GM20000 (cell line): ENCODE results near the gene SYNGR4.
"Not testable (repeated sequence)": the region's sequence is repeated elsewhere in the genome, so short reads cannot be mapped to it uniquely, and the experiment has no call there.

Source experiments
- DNase-seq: peaks from one replicate; pipeline ENCODE4 v3.0.0; 2012; ENCODE audit warnings: low spot score
- CTCF ChIP-seq: IDR thresholded peaks from 2 replicates; pipeline ENCODE4 v1.5.1; 2012; ENCODE audit warnings: mild to moderate bottlenecking, control low read depth; ENCODE audit errors: extremely low read depth, missing control alignments

SYNGR4 gene

GRCh38 chr19:48367855-48368254, 3.7 kb downstream of the SYNGR4 start:
- TF ChIP-seq CTCF, result no peak

GRCh38 chr19:48368936-48369335, 4.8 kb downstream of the SYNGR4 start:
- no peak for DNase-seq
- no peak for TF ChIP-seq CTCF

More at GRCh38 chr19:48367855-48368254, 3.7 kb downstream of the SYNGR4 start:
- DNase-seq, result no peak

- DNase-seq, result no peak
Observed at GRCh38 chr19:48370955-48371354, 6.8 kb downstream of the SYNGR4 start.

GRCh38 chr19:48371367-48371766, 7.2 kb downstream of the SYNGR4 start:
- TF ChIP-seq CTCF, result no peak

More at GRCh38 chr19:48370955-48371354, 6.8 kb downstream of the SYNGR4 start:
- no peak for TF ChIP-seq CTCF

GRCh38 chr19:48371771-48372170, 7.6 kb downstream of the SYNGR4 start:
- not testable (repeated sequence) for DNase-seq

More at GRCh38 chr19:48371367-48371766, 7.2 kb downstream of the SYNGR4 start:
- DNase-seq, result no peak

GRCh38 chr19:48372904-48373303, 8.7 kb downstream of the SYNGR4 start:
- TF ChIP-seq CTCF, result no peak
- no peak for DNase-seq

GRCh38 chr19:48373567-48373966, 9.4 kb downstream of the SYNGR4 start:
- no peak for DNase-seq
- TF ChIP-seq CTCF, result no peak

- TF ChIP-seq CTCF, result no peak
- DNase-seq, result no peak
Observed at GRCh38 chr19:48378194-48378570, 14.0 kb downstream of the SYNGR4 start.
